ENCODE measurements around the gene RENBP.

The RENBP gene

DNA sequence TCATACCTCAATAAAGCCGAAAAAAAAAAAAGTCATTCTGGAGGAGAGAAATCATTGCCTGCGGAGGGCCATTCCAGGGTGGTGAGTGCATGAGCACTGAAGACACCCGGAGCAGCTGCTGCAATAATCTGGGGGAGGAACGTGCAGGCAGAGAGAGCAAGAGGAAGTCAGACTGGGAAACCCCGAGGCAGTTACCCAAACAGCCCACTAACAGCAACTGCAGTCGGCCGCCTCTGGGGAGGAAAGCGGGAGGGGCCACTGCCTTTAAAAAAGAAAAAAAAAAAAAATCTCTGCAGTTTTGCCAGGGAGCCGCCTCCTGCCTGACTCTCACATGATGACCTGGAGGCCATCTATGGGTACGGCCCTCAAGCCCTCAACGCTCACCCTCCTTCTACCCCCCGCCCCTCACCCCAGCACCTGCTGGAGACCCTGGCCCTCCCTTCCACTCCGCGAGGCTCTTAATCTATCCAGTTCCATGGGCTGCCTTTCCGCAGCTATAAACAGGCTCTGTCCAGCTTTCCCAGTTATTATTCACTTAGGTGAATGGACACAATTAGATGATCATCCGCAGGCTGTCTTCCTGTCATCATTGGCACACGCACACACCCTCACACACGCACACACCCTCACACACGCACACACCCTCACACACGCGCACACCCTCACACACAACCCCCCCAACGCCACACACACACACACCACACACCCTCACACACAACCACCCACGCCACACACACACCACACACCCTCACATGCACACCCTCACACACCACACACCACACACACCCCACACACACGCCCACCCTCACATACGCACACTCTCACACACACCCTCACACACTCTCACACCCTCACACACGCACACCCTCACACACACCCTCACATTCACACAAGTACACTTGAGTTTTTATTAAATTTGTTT, 43.4 kb downstream of the RENBP start:
- DNase-seq (ENCODE audit: low read depth in 2 of 3, low spot score in 2 of 3): peak in 1 of 3 experiments; percentile 31

- no peak for DNase-seq (ENCODE audit: low read depth in 2 of 3, low spot score in 2 of 3)
Observed at GRCh38 chrX:153897899-153898298, 46.5 kb downstream of the RENBP start.

GRCh38 chrX:153889123-153889522, 55.3 kb downstream of the RENBP start:
- DNase-seq (ENCODE audit: low read depth in 2 of 3, low spot score in 2 of 3): no peak

DNA sequence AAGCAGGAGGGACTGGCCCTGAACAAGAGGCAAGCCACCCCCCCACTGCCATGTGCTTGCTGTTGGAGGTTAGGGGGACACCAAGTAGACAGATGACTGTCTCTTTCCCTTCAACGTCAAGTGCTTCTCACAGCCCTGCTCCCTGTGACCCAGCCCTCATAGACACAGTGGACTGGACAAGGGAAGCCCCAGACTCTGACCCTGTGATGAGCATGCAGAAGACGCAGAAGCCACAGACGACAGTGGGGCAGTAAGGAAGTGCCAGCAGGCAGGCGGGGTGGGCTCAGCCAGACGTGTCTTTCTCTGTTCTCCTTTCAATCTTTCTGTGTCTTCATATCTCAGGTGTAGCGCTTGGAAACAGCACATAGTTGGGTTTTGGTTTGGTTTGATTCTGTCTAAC, 56.1 kb downstream of the RENBP start:
- no peak for DNase-seq (ENCODE audit: low read depth in 2 of 3, low spot score in 2 of 3)

- no peak for DNase-seq (ENCODE audit: low read depth in 2 of 3, low spot score in 2 of 3)
Observed at GRCh38 chrX:153887385-153887784, 57.1 kb downstream of the RENBP start.

- no peak for DNase-seq (ENCODE audit: low read depth in 2 of 3, low spot score in 2 of 3)
Observed at GRCh38 chrX:153886915-153887314, 57.5 kb downstream of the RENBP start.

GRCh38 chrX:153885968-153886903, 58.2 kb downstream of the RENBP start, which contains the start of gene L1CAM:
TSS of gene L1CAM (minus strand) at chrX:153886173. CDS start at chrX:153875836, 10,337 bp downstream.
- DNase-seq (ENCODE audit: low read depth in 2 of 3, low spot score in 2 of 3): no peak

All from activated CD8-positive, alpha-beta memory T cell treated with anti-CD3 and anti-CD28 coated beads for 48 hours (primary cell).